ENCODE data around the gene TMEM140. TPM values are rescaled to one million over a fixed set of nuclear protein-coding genes. Genes with fewer than 3 reads are reported as not detected.

The TMEM140 gene
- total and polyA plus RNA-seq, 2 experiments from 2014 or later, result 20.8 to 23.1 TPM

DNA sequence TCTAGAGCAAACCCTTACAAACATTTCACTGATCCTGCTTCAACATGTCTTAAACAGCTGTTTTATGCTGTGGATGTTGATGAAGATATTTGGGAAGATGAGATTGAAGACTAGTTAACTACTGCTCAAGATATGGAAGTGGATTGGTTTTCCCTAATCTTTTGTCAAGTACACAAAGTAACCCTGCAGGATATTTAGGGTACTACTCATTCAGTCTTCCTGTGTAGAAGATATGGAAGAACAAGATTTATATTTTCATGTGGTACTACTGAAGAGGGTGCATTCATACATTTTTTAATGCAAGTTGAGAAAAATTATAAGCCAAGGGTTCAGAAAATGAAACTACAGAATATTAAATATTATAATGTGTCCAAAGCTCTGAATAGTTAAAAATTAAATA, 18.3 kb upstream of the TMEM140 start:
- Histone ChIP-seq H3K27ac (no peak overlapping the region), H3K9me3 (ENCODE audit: low read depth) (peaks cover 8% of the 10 kb centered on the region), H3K79me2 (no peaks in the 10 kb centered on the region), H3K4me1 (ENCODE audit: insufficient read depth) (no peaks in the 10 kb centered on the region), H3K36me3 (replicated peaks; ENCODE audit: insufficient read depth, low read depth) (no peaks in the 10 kb centered on the region), H3K27me3 (no peaks in the 10 kb centered on the region), H3K9me2 (replicated peaks; ENCODE audit: insufficient read depth) (no peaks in the 10 kb centered on the region), H3K4me3 (no peak overlapping the region), H4K20me1 (ENCODE audit: insufficient read depth, poor library complexity, severe bottlenecking) (no peaks in the 10 kb centered on the region), H3K4me2 (no peak overlapping the region), H2AFZ (no peak overlapping the region)
- no peak for DNase-seq (ENCODE audit: low spot score)
- TF ChIP-seq EZH2 (IDR thresholded peaks at IDR 0.05; ENCODE audit: borderline replicate concordance), result no peak
- TF ChIP-seq EZH2phosphoT487 (IDR thresholded peaks at IDR 0.05; ENCODE audit: low read depth, severe bottlenecking, unreplicated experiment), result no peak

DNA sequence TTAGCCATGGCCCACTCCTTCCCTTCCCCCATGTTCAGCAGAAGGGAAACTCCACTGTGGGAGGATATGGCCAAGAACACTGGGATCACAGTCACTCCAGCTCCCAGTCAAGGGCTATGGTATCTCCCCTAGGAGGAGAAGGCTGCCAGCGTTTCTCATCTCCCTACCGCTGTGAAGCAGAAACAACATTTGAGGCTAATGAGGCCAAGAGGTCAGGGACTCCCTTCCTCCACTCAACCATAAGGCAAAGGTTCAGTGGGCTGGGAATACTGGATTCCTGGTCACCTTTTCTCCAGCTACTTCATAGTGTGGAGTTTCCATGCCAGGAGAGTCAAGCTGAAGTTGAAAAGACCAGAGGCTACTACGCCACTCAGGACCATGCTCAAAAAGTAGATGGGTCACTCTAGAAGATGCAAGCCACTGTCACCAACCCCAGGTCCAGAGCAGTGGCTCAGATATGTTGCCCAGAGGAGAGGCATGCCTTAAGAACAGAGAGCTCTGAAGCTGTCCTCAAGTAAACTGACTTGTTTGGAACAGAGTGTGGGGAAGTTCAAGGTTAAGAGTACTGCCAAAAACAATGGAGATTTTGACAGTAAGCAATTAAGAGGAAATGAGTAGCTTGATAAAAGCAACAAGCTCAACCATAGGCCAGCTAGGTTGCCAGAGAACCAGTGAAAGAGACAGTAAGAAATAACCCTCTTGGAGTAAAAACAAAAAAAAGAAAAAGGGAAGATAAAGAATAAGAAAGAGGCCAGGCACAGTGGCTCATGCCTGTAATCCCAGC, 3.8 kb upstream of the TMEM140 start:
- TF ChIP-seq CTCF (IDR thresholded peaks at IDR 0.05; ENCODE audit: poor library complexity) (no peak), EZH2 (IDR thresholded peaks at IDR 0.05; ENCODE audit: borderline replicate concordance) (no peak), EZH2phosphoT487 (IDR thresholded peaks at IDR 0.05; ENCODE audit: low read depth, severe bottlenecking, unreplicated experiment) (no peak)

GRCh38 chr7:135147341-135147898, 452 bp upstream of the TMEM140 start:
- H3K4me2 ChIP-seq, result peak overlapping the region; percentile 76
- no peaks in the 10 kb centered on the region for H4K20me1 ChIP-seq (ENCODE audit: insufficient read depth, poor library complexity, severe bottlenecking)
- H3K4me1 ChIP-seq (ENCODE audit: insufficient read depth), result peaks cover 4% of the 10 kb centered on the region
- H3K9me3 ChIP-seq (ENCODE audit: low read depth), result no peaks in the 10 kb centered on the region
- H2AFZ ChIP-seq, result peak overlapping the region; percentile 58
- no peak overlapping the region for H3K4me3 ChIP-seq
- no peaks in the 10 kb centered on the region for H3K9me2 ChIP-seq (replicated peaks; ENCODE audit: insufficient read depth)
- H3K27me3 ChIP-seq, result no peaks in the 10 kb centered on the region
- 61% methylated on average over 6 of the region's 6 CpGs for WGBS (ENCODE audit: low lambda C conversion rate, missing lambda C conversion rate)
- peak overlapping the region; percentile 95 for H3K27ac ChIP-seq
- no peaks in the 10 kb centered on the region for H3K36me3 ChIP-seq (replicated peaks; ENCODE audit: insufficient read depth, low read depth)
- TF ChIP-seq CTCF (IDR thresholded peaks at IDR 0.05; ENCODE audit: poor library complexity) (no peak), EZH2 (IDR thresholded peaks at IDR 0.05; ENCODE audit: borderline replicate concordance) (no peak), EZH2phosphoT487 (IDR thresholded peaks at IDR 0.05; ENCODE audit: low read depth, severe bottlenecking, unreplicated experiment) (no peak)
- peaks cover 9% of the 10 kb centered on the region for H3K79me2 ChIP-seq
- peak; percentile 29 for DNase-seq (ENCODE audit: low spot score)

More for the DNA sequence above, 3.8 kb upstream of the TMEM140 start:
- Histone ChIP-seq H3K4me2 (no peak overlapping the region), H3K9me3 (ENCODE audit: low read depth) (no peaks in the 10 kb centered on the region), H3K27ac (no peak overlapping the region), H3K9me2 (replicated peaks; ENCODE audit: insufficient read depth) (no peaks in the 10 kb centered on the region), H3K4me3 (no peak overlapping the region), H3K4me1 (ENCODE audit: insufficient read depth) (peaks cover 4% of the 10 kb centered on the region), H3K36me3 (replicated peaks; ENCODE audit: insufficient read depth, low read depth) (no peaks in the 10 kb centered on the region), H4K20me1 (ENCODE audit: insufficient read depth, poor library complexity, severe bottlenecking) (no peaks in the 10 kb centered on the region), H3K27me3 (no peaks in the 10 kb centered on the region), H2AFZ (no peak overlapping the region), H3K79me2 (peaks cover 3% of the 10 kb centered on the region)
- WGBS (ENCODE audit: low lambda C conversion rate, missing lambda C conversion rate), result 93% methylated on average over 3 of the region's 3 CpGs
- no peak for DNase-seq (ENCODE audit: low spot score)

- Histone ChIP-seq H3K4me3 (no peak overlapping the region), H3K9me3 (ENCODE audit: low read depth) (peaks cover 3% of the 10 kb centered on the region), H3K27ac (peak overlapping the region; percentile 12), H3K9me2 (replicated peaks; ENCODE audit: insufficient read depth) (no peaks in the 10 kb centered on the region), H2AFZ (no peak overlapping the region), H4K20me1 (ENCODE audit: insufficient read depth, poor library complexity, severe bottlenecking) (no peaks in the 10 kb centered on the region), H3K4me2 (peak overlapping the region; percentile 76), H3K27me3 (no peaks in the 10 kb centered on the region), H3K36me3 (replicated peaks; ENCODE audit: insufficient read depth, low read depth) (no peaks in the 10 kb centered on the region), H3K4me1 (ENCODE audit: insufficient read depth) (peaks cover 4% of the 10 kb centered on the region), H3K79me2 (peaks cover 12% of the 10 kb centered on the region)
- no peak for DNase-seq (ENCODE audit: low spot score)
- TF ChIP-seq EZH2phosphoT487 (IDR thresholded peaks at IDR 0.05; ENCODE audit: low read depth, severe bottlenecking, unreplicated experiment) (no peak), EZH2 (IDR thresholded peaks at IDR 0.05; ENCODE audit: borderline replicate concordance) (no peak), CTCF (IDR thresholded peaks at IDR 0.05; ENCODE audit: poor library complexity) (no peak)
- 76% methylated on average over 8 of the region's 8 CpGs for WGBS (ENCODE audit: low lambda C conversion rate, missing lambda C conversion rate)
Measured at GRCh38 chr7:135150072-135150782, 2.4 kb downstream of the TMEM140 start.

Measured in hepatocyte (in vitro differentiated cells).